H1 (cell line): ENCODE measurements around the gene UGGT2. TPM values are rescaled to one million over a fixed set of nuclear protein-coding genes. Genes with fewer than 3 reads are reported as not detected.

ENCODE experiments used
- ASH2L ChIP-seq: fragments of 200-600, 300-600 bp; sonication (generic); IDR thresholded peaks from one replicate; pipeline ENCODE4 v1.7.1; 2017; ENCODE audit warnings: low read length
- BRCA1 ChIP-seq: IDR thresholded peaks from 2 replicates; pipeline ENCODE4 v1.6.1; 2012; ENCODE audit warnings: low read depth, low read length, improper control_type of control experiment
- GTF2F1 ChIP-seq: IDR thresholded peaks from 2 replicates; pipeline ENCODE4 v1.6.1; 2012; ENCODE audit warnings: low read depth, low read length, improper control_type of control experiment, borderline replicate concordance
- KDM4A ChIP-seq: IDR thresholded peaks from one replicate; pipeline ENCODE4 v1.7.1; 2012; ENCODE audit warnings: low read depth, mild to moderate bottlenecking, moderate library complexity, low read length, inconsistent platforms; ENCODE audit not compliant: severe bottlenecking
- NANOG ChIP-seq: IDR thresholded peaks from 2 replicates; pipeline ENCODE4 v1.6.1; 2011; ENCODE audit warnings: low read length, low read depth, mild to moderate bottlenecking, inconsistent platforms; ENCODE audit not compliant: insufficient read depth, poor library complexity, severe bottlenecking
- POLR2AphosphoS5 ChIP-seq: IDR thresholded peaks from 2 replicates; pipeline ENCODE4 v1.6.1; 2011; ENCODE audit warnings: low read depth, low read length
- RNF2 ChIP-seq: fragments of 200-900, 300-1000 bp; sonication (generic); IDR thresholded peaks from 2 replicates; pipeline ENCODE4 v1.7.1; 2016; ENCODE audit warnings: borderline replicate concordance, low read depth, mild to moderate bottlenecking, antibody characterized with exemption, low read length; ENCODE audit not compliant: poor library complexity, severe bottlenecking; ENCODE audit errors: missing control alignments
- SP2 ChIP-seq: IDR thresholded peaks from 2 replicates; pipeline ENCODE4 v1.6.1; 2012; ENCODE audit warnings: mild to moderate bottlenecking, low read length, inconsistent platforms
- YY1 ChIP-seq: IDR thresholded peaks from 2 replicates; pipeline ENCODE4 v1.6.1; 2011; ENCODE audit warnings: low read depth, mild to moderate bottlenecking, low read length
- polyA plus RNA-seq, 7 experiments: library from polyadenylated mRNA; depleted of rRNA in 3 of 7; stranded (reverse) in 5 of 7; unstranded in 2 of 7; fragments of >200 nt in 5 of 7; fragments of 200-250 nt in 2 of 7; gene quantifications; 1 replicate in 5 of 7; 2 replicates in 1 of 7; 4 replicates in 1 of 7; pipeline versions ENCODE4 v1.2.1 to v1.2.3, GENCODE V29; 2011 to 2013; ENCODE audit warnings: missing spikeins in 2 of 7, mixed read lengths in 2 of 7
- total RNA-seq: library from RNA; stranded (reverse); fragmentation: NEBNext Ultra II Directional; extraction: Animal tissue kit (Norgen Biotek cat#: 25700); gene quantifications from 2 replicates; pipeline ENCODE4 v1.2.1, GENCODE V29; 2021
- TF ChIP-seq, protein P1 (sequence below): fragments of 300-600 bp; sonication (generic); IDR thresholded peaks from 2 replicates; pipeline ENCODE4 v1.7.1; 2012; ENCODE audit warnings: low read length, moderate library complexity, mild to moderate bottlenecking, inconsistent platforms; ENCODE audit not compliant: insufficient replicate concordance
- TF ChIP-seq, protein P2 (sequence below): IDR thresholded peaks from 2 replicates; pipeline ENCODE4 v1.6.1; 2011; ENCODE audit warnings: low read depth, mild to moderate bottlenecking, low read length; ENCODE audit not compliant: insufficient read depth

Gene UGGT2
- total and polyA plus RNA-seq, 2 of the 8 experiments (the other 6 are each of a cell fraction or from before 2014, with no cell fraction given), result 5.9 to 25.1 TPM

DNA sequence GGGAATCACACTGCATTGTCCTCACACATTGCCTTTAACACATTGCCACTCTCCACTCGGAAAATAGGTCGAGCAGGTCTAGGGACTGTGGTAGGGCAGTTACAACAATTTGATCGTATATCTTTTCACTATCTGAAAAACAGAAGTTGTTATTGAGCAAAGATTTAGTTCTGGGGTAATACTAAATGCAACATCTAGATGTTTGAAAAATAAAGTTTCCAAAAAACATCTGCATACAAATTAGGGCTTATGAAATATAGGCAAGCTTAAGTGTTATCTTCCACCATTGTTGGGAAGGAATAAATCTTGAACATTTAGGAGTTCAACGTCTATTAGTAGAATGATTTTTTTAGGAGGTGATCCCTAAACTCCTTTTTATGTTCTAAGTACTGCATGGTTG is 35.9 kb upstream of the UGGT2 start (continued):
- TF ChIP-seq, protein P1, sequence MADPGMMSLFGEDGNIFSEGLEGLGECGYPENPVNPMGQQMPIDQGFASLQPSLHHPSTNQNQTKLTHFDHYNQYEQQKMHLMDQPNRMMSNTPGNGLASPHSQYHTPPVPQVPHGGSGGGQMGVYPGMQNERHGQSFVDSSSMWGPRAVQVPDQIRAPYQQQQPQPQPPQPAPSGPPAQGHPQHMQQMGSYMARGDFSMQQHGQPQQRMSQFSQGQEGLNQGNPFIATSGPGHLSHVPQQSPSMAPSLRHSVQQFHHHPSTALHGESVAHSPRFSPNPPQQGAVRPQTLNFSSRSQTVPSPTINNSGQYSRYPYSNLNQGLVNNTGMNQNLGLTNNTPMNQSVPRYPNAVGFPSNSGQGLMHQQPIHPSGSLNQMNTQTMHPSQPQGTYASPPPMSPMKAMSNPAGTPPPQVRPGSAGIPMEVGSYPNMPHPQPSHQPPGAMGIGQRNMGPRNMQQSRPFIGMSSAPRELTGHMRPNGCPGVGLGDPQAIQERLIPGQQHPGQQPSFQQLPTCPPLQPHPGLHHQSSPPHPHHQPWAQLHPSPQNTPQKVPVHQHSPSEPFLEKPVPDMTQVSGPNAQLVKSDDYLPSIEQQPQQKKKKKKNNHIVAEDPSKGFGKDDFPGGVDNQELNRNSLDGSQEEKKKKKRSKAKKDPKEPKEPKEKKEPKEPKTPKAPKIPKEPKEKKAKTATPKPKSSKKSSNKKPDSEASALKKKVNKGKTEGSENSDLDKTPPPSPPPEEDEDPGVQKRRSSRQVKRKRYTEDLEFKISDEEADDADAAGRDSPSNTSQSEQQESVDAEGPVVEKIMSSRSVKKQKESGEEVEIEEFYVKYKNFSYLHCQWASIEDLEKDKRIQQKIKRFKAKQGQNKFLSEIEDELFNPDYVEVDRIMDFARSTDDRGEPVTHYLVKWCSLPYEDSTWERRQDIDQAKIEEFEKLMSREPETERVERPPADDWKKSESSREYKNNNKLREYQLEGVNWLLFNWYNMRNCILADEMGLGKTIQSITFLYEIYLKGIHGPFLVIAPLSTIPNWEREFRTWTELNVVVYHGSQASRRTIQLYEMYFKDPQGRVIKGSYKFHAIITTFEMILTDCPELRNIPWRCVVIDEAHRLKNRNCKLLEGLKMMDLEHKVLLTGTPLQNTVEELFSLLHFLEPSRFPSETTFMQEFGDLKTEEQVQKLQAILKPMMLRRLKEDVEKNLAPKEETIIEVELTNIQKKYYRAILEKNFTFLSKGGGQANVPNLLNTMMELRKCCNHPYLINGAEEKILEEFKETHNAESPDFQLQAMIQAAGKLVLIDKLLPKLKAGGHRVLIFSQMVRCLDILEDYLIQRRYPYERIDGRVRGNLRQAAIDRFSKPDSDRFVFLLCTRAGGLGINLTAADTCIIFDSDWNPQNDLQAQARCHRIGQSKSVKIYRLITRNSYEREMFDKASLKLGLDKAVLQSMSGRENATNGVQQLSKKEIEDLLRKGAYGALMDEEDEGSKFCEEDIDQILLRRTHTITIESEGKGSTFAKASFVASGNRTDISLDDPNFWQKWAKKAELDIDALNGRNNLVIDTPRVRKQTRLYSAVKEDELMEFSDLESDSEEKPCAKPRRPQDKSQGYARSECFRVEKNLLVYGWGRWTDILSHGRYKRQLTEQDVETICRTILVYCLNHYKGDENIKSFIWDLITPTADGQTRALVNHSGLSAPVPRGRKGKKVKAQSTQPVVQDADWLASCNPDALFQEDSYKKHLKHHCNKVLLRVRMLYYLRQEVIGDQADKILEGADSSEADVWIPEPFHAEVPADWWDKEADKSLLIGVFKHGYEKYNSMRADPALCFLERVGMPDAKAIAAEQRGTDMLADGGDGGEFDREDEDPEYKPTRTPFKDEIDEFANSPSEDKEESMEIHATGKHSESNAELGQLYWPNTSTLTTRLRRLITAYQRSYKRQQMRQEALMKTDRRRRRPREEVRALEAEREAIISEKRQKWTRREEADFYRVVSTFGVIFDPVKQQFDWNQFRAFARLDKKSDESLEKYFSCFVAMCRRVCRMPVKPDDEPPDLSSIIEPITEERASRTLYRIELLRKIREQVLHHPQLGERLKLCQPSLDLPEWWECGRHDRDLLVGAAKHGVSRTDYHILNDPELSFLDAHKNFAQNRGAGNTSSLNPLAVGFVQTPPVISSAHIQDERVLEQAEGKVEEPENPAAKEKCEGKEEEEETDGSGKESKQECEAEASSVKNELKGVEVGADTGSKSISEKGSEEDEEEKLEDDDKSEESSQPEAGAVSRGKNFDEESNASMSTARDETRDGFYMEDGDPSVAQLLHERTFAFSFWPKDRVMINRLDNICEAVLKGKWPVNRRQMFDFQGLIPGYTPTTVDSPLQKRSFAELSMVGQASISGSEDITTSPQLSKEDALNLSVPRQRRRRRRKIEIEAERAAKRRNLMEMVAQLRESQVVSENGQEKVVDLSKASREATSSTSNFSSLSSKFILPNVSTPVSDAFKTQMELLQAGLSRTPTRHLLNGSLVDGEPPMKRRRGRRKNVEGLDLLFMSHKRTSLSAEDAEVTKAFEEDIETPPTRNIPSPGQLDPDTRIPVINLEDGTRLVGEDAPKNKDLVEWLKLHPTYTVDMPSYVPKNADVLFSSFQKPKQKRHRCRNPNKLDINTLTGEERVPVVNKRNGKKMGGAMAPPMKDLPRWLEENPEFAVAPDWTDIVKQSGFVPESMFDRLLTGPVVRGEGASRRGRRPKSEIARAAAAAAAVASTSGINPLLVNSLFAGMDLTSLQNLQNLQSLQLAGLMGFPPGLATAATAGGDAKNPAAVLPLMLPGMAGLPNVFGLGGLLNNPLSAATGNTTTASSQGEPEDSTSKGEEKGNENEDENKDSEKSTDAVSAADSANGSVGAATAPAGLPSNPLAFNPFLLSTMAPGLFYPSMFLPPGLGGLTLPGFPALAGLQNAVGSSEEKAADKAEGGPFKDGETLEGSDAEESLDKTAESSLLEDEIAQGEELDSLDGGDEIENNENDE, result no peak
- TF ChIP-seq POLR2AphosphoS5 (no peak), NANOG (no peak), RNF2 (no peak), SP2 (no peak), BRCA1 (no peak), ASH2L (no peak), KDM4A (no peak), GTF2F1 (no peak), YY1 (no peak)
- TF ChIP-seq, protein P2, sequence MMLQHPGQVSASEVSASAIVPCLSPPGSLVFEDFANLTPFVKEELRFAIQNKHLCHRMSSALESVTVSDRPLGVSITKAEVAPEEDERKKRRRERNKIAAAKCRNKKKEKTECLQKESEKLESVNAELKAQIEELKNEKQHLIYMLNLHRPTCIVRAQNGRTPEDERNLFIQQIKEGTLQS, result no peak
